SIG-M5 (cell line): Measurements from ENCODE around the gene EFCAB8.
"Not testable (repeated sequence)": the region's sequence is repeated elsewhere in the genome, so short reads cannot be mapped to it uniquely, and the experiment has no call there.

Experiments used
- DNase-seq: peaks from one replicate; lab custom pipeline; 2025; lab: John Stamatoyannopoulos, UW

Gene EFCAB8

GRCh38 chr20:32959351-32960221 is 100.9 kb downstream of the EFCAB8 start:
- DNase-seq = no peak

DNA sequence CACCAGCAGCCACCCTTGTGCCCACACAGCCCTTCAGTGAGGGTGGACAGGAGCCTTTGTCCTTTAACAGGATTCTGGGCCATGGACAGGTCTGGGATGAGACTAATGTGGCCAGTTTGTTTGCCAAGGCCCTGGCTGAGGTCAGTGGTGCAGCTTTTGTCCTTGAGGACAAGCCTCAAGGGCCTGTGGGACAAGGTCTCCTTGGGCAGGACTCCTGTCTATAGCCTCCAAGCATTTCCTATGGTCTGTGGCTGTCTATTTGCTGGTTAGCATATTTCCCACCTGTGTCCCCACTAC is 101.4 kb downstream of the EFCAB8 start:
- DNase-seq = no peak

- no peak for DNase-seq
Observed at GRCh38 chr20:32960849-32961731, 102.4 kb downstream of the EFCAB8 start.

DNA sequence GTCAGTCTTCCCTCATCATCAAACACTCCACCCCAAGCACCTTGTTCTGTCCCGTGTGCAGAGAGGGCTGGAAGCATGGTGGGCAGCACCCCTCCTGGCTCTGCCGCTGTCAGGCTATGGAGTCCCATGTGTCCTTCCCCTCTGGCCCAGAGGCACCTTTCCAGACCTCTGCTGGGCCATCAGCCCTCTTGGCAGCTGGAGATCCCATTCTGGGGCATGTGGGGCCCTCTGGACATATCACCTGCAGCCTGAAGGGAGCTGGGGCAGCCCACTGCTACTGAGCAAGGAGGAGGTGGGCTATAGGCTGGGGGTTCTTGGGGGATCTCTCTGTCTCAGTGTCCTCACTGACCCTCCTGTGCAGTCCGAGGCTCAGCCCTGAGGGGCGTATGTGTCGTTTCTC is 103.3 kb downstream of the EFCAB8 start:
- no peak for DNase-seq

DNA sequence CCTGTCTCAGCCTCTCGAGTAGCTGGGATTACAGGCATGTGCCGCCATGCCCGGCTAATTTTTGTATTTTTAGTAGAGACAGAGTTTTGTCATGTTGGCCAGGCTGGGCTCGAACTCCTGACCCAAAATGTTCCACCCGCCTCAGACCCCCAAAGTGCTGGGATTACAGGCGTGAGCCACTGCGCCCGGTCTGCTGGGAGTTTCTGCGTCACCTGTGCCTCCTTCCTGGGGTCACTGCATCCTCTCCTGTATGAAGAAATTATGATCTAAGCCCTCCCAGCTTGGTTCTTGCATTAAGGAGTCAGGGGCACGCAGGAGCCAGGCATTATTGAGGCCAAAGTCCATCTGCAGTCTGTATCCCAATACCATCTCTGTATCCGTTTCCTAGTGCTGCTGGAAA is 103.9 kb downstream of the EFCAB8 start:
- DNase-seq = not testable (repeated sequence)

DNA sequence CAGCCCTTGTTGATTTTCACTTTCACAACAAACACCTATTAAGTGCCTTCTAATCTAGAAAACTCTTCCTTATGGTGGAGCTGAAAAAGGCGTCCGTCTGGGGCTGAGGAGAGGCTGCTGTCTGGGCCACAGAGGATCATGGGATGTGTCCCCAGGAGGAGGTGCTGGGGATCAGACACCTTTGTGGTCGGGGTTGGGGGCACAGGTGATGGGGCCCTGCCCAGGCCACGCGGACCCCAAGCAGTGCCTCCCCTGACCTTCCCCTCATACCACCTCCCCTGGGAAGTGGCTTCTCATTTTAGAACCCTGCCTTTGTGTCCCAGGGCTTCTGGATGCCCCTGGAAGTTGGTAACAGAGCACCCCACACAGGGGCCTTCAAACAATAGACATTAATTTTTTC is 104.5 kb downstream of the EFCAB8 start:
- no peak for DNase-seq

DNA sequence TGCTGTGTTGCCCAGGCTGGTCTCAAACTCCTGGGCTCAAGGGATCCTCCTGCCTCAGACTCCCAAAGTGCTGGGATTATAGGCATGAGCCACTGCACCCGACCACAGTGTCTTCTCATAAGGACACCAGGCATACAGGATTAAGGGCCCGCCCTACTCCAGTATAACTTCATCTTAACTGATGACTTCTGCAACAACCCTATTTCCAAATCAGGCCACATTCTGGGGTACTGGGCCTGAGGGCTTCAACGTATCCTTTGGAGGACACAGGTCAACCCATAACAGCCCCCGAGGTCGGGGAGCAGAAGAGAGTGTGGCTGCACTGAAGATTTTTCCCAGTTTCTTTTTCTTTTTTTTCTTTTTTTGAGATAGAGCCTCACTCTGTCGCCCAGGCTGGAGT is 105.9 kb downstream of the EFCAB8 start:
- DNase-seq = no peak

GRCh38 chr20:32965115-32965514 is 106.4 kb downstream of the EFCAB8 start:
- no peak for DNase-seq

DNA sequence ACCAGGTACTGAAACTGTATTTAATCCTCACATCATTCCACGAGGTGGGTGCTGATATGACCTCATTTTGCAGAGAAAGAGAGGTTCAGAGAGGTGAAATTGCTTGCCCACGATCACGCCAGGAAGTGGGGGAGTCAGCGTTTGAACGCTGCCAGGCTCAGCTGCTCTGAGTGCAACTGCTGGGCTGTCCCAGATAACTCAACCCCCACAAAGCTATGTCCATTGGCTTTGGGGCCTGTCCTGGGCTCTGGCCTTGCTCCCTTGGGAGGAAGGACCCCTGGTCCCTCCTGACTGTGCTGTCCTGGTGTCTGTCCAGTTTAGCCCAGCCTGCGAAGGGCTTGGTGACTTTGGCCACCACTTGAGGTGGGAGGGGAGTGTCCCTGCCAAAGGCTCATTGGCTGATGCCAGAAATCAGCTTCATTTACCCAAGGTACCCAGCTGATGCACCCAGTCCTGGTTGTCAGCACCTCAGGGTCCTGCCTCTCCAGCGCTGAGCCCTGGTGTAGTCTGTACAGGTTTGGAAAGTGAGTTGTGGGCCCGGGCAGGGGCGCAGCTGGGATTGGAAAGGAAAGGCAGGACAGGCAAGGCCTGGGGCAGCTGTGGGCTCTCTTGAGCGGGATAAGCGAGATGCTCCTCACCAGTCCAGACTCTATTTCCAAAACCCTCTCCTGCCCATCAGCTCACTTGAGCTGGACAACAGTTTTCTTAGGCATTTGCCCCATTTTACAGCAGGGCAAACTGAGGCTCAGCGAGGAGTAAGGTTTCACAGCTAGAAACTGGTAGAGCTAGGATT is 107.1 kb downstream of the EFCAB8 start:
- no peak for DNase-seq

- DNase-seq = no peak
Observed at GRCh38 chr20:32966382-32966781, 107.7 kb downstream of the EFCAB8 start.

DNA sequence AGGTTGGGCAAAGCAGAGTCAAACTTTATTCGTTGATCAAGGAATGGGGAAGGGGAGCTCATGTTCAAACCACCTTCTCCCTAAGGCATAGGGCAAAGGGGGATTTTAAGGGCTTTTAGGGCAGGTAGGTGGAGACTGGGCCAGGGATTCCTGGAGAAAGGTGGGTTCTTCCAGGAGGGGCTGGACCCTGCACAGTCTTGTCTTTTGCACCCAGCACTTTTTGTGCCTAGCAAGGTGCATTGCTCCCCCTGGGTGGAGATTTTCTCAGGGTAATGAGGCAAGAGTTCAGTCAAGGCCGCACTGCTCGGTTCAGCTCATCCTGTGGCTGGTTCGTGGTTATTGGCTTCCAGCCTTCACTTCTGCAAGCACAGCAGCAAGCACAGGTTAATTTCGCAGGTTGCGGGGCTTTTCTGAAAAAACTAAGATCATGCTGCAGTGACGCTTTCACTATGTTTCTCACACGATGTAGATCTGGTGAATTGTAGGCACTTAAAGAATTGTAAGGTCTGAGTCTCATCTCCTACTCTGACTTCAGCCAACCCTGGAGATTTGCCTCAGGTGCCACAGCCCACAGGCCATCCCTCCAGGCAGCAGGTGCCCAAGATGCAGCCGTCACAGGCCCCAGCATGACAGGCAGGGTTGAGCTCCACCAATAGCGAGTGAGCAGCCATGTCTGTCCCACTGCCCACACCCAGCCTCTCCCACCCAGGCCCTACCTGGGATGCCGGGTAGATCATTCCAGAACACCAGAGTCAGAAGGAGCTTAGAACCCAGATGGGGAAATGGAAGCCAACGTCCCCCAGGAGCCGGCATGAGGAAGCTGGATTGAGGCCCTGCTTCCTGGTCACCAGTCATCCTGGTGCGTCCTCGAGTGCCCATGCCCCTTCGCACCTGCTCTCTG is 108.4 kb downstream of the EFCAB8 start:
- DNase-seq = no peak

- no peak for DNase-seq
Observed at GRCh38 chr20:32967961-32968457, 109.3 kb downstream of the EFCAB8 start.

DNA sequence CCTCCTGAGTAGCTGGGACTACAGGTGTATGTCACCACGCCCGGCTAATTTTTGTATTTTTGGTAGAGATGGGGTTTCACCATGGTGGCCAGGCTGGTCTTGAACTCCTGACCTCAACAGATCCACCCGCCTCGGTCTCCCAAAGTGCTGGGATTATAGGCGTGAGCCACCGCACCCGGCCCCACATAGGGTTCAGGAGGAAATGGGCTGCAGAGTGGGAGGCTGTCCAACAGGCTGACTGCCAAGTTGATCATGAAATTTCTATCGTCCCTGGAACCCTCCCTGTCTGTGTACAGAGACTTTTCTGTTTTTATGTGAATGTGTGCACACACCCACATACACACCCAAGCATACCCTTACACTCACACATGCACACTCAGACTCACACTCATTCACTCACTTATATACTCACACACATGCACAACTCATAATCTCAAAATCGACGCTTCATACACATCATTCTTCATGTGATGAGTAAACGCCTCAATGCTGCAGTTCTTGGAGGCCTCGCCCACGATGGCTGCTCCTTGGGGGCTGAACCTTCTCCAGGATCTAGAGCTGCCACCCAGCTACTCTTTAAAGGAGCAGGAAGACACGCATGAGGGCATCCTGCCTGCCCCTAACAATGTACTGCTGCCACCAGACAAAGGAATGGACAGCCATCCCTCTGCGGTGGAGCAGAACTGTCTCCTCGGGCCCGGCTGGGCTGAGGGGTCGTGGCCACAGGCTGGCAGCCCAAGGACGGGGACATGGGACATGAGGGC is 109.9 kb downstream of the EFCAB8 start:
- no peak for DNase-seq

GRCh38 chr20:32969356-32970114 is 110.8 kb downstream of the EFCAB8 start:
- DNase-seq = no peak

GRCh38 chr20:32970115-32970972 is 111.6 kb downstream of the EFCAB8 start:
- DNase-seq = no peak

GRCh38 chr20:32970973-32971300 is 112.2 kb downstream of the EFCAB8 start:
- DNase-seq = no peak

- DNase-seq = no peak
Observed at GRCh38 chr20:32971703-32972161, 113.0 kb downstream of the EFCAB8 start.

- peak; percentile 79 for DNase-seq
Observed at GRCh38 chr20:32972181-32973076, 113.7 kb downstream of the EFCAB8 start.
